Measurements from ENCODE around the gene PTPRG. TPM values are rescaled to one million over a fixed set of nuclear protein-coding genes. Genes with fewer than 3 reads are reported as not detected.

Gene PTPRG
- total RNA-seq, 1 donor from 2014 or later: 0.22 TPM

DNA sequence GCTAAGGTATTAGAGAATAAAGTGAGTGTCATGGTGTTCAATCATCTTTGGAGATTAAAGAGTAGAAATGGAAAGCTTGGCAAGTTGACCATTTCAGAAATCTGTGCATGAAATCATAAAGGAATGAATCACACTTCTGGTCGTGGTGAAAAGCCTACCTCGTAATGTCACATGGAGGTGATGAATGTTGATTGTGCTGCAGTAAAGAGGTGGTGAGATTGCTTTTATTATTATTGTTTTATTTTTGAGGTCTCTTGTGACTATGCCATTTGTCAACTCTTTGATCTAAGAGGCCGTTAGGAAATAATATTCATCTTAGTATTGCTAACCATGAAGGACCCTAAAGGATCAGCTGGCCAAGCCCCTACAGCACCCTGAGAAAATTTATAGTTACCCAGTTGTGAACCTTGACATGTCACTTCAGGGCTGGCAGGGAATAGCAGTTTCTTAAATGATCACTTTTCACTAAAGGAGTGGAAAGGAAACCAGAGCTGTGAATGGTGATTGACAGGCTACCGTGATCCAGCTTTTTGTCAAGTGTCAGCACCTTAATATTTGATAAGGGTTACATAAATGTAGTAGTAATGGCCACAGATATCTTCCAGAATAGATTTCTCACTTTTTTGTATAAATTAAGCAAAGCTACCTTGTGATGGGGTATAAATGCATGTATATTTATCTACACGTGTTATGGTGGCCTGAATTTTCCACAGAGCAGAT is 203.9 kb downstream of the PTPRG start:
- no peak overlapping the region for H3K27ac Mint-ChIP-seq
- ATAC-seq (ENCODE audit: low read depth) (no peak), DNase-seq (no peak)
- ChIA-PET POLR2A (no interaction called here), CTCF (no interaction called here)
- H3K4me1 Mint-ChIP-seq: no peaks in the 10 kb centered on the region
- no peaks in the 10 kb centered on the region for H3K9me3 Mint-ChIP-seq
- no peaks in the 10 kb centered on the region for H3K36me3 Mint-ChIP-seq (ENCODE audit: low read depth)
- no peaks in the 10 kb centered on the region for H3K27me3 Mint-ChIP-seq
- intact Hi-C loops (cut with micrococcal nuclease): no loop called here
- H3K4me3 Mint-ChIP-seq: no peak overlapping the region
- no peak for TF ChIP-seq CTCF (IDR thresholded peaks at IDR 0.05)

DNA sequence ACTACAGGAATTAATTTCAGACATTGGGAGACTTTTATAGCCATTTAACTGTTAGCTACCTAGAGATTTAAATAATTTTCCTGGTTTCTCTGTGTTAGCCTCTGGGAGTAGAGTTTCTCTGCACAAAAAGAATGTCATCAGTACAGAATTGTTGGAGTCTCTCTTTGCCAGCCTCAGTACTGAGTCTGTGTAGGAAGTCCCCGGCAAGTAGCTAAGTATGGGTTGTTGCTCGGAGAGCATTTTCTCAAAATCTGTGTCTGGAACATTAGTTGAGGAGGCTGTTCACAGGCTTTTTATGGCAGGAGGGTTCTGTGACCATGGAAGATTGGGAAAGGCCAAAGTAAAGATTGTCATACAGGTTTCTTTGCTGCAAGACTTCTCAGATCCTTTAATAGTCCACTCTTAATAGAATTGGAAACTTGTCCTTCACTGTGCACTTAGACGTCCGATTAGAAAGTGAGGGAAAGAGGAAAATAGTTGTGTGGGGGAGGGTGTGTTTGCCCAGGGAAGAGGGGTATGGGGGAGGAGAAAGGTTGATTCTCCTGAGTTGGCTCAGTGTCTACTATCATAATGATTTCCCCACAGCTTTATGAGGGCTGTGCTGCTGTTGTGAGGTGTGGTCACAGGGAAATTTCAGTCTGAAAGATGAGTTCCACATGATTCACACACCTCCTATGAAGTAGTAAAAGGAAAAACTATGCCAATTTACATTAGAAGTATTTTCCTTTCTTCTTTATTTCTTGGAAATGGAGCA is 207.1 kb downstream of the PTPRG start:
- no peak for TF ChIP-seq CTCF (IDR thresholded peaks at IDR 0.05)
- ATAC-seq (ENCODE audit: low read depth) (no peak), DNase-seq (no peak)
- CTCF ChIA-PET: no interaction called here
- Mint-ChIP-seq H3K9me3 (no peaks in the 10 kb centered on the region), H3K4me3 (no peak overlapping the region), H3K36me3 (ENCODE audit: low read depth) (no peaks in the 10 kb centered on the region), H3K27me3 (no peaks in the 10 kb centered on the region), H3K27ac (no peak overlapping the region), H3K4me1 (no peaks in the 10 kb centered on the region)
- POLR2A ChIA-PET: no interaction called here
- intact Hi-C loops (cut with micrococcal nuclease): no loop called here

- no peak for TF ChIP-seq CTCF (IDR thresholded peaks at IDR 0.05)
- Mint-ChIP-seq H3K4me1 (no peaks in the 10 kb centered on the region), H3K4me3 (no peak overlapping the region), H3K27ac (no peak overlapping the region), H3K27me3 (no peaks in the 10 kb centered on the region), H3K9me3 (no peaks in the 10 kb centered on the region), H3K36me3 (ENCODE audit: low read depth) (no peaks in the 10 kb centered on the region)
- DNase-seq (no peak), ATAC-seq (ENCODE audit: low read depth) (no peak)
- intact Hi-C loops (cut with micrococcal nuclease): no loop called here
- POLR2A ChIA-PET: no interaction called here
- CTCF ChIA-PET: no interaction called here
These were observed 208.1 kb downstream of the PTPRG start for GRCh38 chr3:61769266-61769990.

- H3K4me3 Mint-ChIP-seq: no peak overlapping the region
- H3K4me1 Mint-ChIP-seq: no peaks in the 10 kb centered on the region
- H3K27ac Mint-ChIP-seq: no peak overlapping the region
- ChIA-PET CTCF (no interaction called here), POLR2A (no interaction called here)
- no peak for DNase-seq
- no peak for ATAC-seq (ENCODE audit: low read depth)
- intact Hi-C loops (cut with micrococcal nuclease): no loop called here
- no peaks in the 10 kb centered on the region for H3K27me3 Mint-ChIP-seq
- H3K36me3 Mint-ChIP-seq (ENCODE audit: low read depth): no peaks in the 10 kb centered on the region
- H3K9me3 Mint-ChIP-seq: no peaks in the 10 kb centered on the region
- TF ChIP-seq CTCF (IDR thresholded peaks at IDR 0.05): no peak
These were observed 210.6 kb downstream of the PTPRG start for GRCh38 chr3:61771976-61772375.

- Mint-ChIP-seq H3K9me3 (no peaks in the 10 kb centered on the region), H3K36me3 (ENCODE audit: low read depth) (no peaks in the 10 kb centered on the region), H3K4me1 (no peaks in the 10 kb centered on the region), H3K27me3 (no peaks in the 10 kb centered on the region), H3K4me3 (no peak overlapping the region), H3K27ac (no peak overlapping the region)
- DNase-seq (no peak), ATAC-seq (ENCODE audit: low read depth) (no peak)
- ChIA-PET POLR2A (no interaction called here), CTCF (no interaction called here)
- intact Hi-C loops (cut with micrococcal nuclease): no loop called here
- no peak for TF ChIP-seq CTCF (IDR thresholded peaks at IDR 0.05)
These were observed 211.1 kb downstream of the PTPRG start for GRCh38 chr3:61772456-61772855.

All from activated B cell treated with CpG ODN at 0.5 μM for 24 hours (primary cell).